COLO668 (cell line): ENCODE results near the gene HEMK1.

Experiments
- DNase-seq: peaks from one replicate; lab custom pipeline; 2025; ENCODE audit not compliant: unreplicated experiment; lab: John Stamatoyannopoulos, UW

Gene HEMK1

GRCh38 chr3:50600141-50600753 is 30.9 kb downstream of the HEMK1 start:
- no peak for DNase-seq

GRCh38 chr3:50600841-50601591 is 31.7 kb downstream of the HEMK1 start:
- DNase-seq, result peak; percentile 87

GRCh38 chr3:50602595-50603191 is 33.4 kb downstream of the HEMK1 start:
- DNase-seq, result no peak

GRCh38 chr3:50603261-50604109 is 34.2 kb downstream of the HEMK1 start:
- DNase-seq, result no peak

- DNase-seq, result no peak
These were observed 34.8 kb downstream of the HEMK1 start for GRCh38 chr3:50604110-50604621.

GRCh38 chr3:50604628-50605588 is 35.6 kb downstream of the HEMK1 start:
- no peak for DNase-seq

GRCh38 chr3:50605901-50606326 is 36.6 kb downstream of the HEMK1 start:
- peak; percentile 9 for DNase-seq

GRCh38 chr3:50606596-50606995 is 37.3 kb downstream of the HEMK1 start:
- DNase-seq, result no peak

- no peak for DNase-seq
These were observed 38.2 kb downstream of the HEMK1 start for GRCh38 chr3:50607271-50608091.

- no peak for DNase-seq
These were observed 39.0 kb downstream of the HEMK1 start for GRCh38 chr3:50608278-50608677.

GRCh38 chr3:50609071-50609762 is 39.9 kb downstream of the HEMK1 start:
- DNase-seq, result no peak

- no peak for DNase-seq
These were observed 40.4 kb downstream of the HEMK1 start for GRCh38 chr3:50609763-50610085.

GRCh38 chr3:50610181-50610971 is 41.1 kb downstream of the HEMK1 start:
- peak; percentile 5 for DNase-seq

GRCh38 chr3:50610992-50611463 is 41.7 kb downstream of the HEMK1 start:
- DNase-seq, result no peak

- peak; percentile 87 for DNase-seq
These were observed 42.3 kb downstream of the HEMK1 start, which contains the start of gene CISH for GRCh38 chr3:50611464-50612233. CISH (minus strand) TSS chr3:50611774; CDS start chr3:50611650, 124 bp downstream.

- no peak for DNase-seq
These were observed 43.0 kb downstream of the HEMK1 start for GRCh38 chr3:50612234-50612882.
